ENCODE measurements around the gene MINDY4. TPM values are rescaled to one million over a fixed set of nuclear protein-coding genes. Genes with fewer than 3 reads are reported as not detected.

The MINDY4 gene
- total RNA-seq, 2 experiments from 2014 or later: 0.36 to 0.60 TPM

- no peaks in the 10 kb centered on the region for H3K36me3 ChIP-seq (ENCODE audit: insufficient read depth, low read length)
- no peak overlapping the region for H3K27ac Mint-ChIP-seq
- no peaks in the 10 kb centered on the region for H3K9me3 Mint-ChIP-seq
- no peaks in the 10 kb centered on the region for H3K27me3 ChIP-seq (ENCODE audit: control insufficient read depth in 1 of 2, insufficient read depth in 2 of 2, low read length in 2 of 2)
- DNase-seq: no peak
- H3K36me3 Mint-ChIP-seq (ENCODE audit: low read depth): no peaks in the 10 kb centered on the region
- POLR2A ChIA-PET: no interaction called here
- ATAC-seq (ENCODE audit: poor library complexity): no peak
- no peaks in the 10 kb centered on the region for H3K27me3 Mint-ChIP-seq
- TF ChIP-seq CTCF (IDR thresholded peaks at IDR 0.05): no peak
- H3K4me3 ChIP-seq (ENCODE audit: low read length): no peak overlapping the region
- intact Hi-C loops (cut with DNase I, micrococcal nuclease): loop anchor here in 1 of 2 experiments (10.0 kb wide), 1 partner anchor 745 kb away; no protein-coding TSS in a partner anchor
- H3K4me1 ChIP-seq (ENCODE audit: insufficient read depth, low read length): no peaks in the 10 kb centered on the region
- H3K4me3 Mint-ChIP-seq: no peak overlapping the region
- CTCF ChIA-PET: no interaction called here
- H3K4me1 Mint-ChIP-seq (ENCODE audit: low read depth): no peaks in the 10 kb centered on the region
- H3K9me3 ChIP-seq (ENCODE audit: control insufficient read depth in 1 of 2, insufficient read depth in 1 of 2, low read length in 2 of 2): no peaks in the 10 kb centered on the region
- no peak overlapping the region for H3K27ac ChIP-seq (ENCODE audit: low read depth in 1 of 2, low read length in 2 of 2)
Measured at GRCh38 chr7:30779574-30779973, 8.4 kb downstream of the MINDY4 start.

DNA sequence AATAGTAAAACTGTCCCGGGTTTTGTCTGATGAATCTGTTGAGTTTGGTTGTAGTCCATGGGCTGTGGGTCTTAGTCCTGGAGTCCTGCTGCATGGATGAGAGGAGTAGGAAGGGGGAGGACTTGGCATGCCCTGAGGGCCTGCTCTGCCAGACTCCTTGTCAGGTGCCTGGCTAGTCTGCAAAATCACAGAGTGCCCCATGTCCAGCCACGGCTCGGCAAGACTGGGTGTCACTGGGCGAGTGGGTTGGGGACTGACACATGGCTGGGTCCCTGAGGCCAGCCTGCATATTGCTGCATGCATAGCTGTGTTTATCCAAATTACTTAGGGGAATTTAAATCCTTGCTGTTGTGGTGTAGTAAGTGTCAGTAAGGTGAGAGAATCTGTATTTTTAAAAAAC lies 9.7 kb downstream of the MINDY4 start:
- ChIA-PET CTCF (no interaction called here), POLR2A (no interaction called here)
- no peaks in the 10 kb centered on the region for H3K4me1 Mint-ChIP-seq (ENCODE audit: low read depth)
- Histone ChIP-seq H3K27me3 (ENCODE audit: control insufficient read depth in 1 of 2, insufficient read depth in 2 of 2, low read length in 2 of 2) (no peaks in the 10 kb centered on the region), H3K27ac (ENCODE audit: low read depth in 1 of 2, low read length in 2 of 2) (no peak overlapping the region), H3K9me3 (ENCODE audit: control insufficient read depth in 1 of 2, insufficient read depth in 1 of 2, low read length in 2 of 2) (no peaks in the 10 kb centered on the region), H3K36me3 (ENCODE audit: insufficient read depth, low read length) (no peaks in the 10 kb centered on the region), H3K4me1 (ENCODE audit: insufficient read depth, low read length) (no peaks in the 10 kb centered on the region), H3K4me3 (ENCODE audit: low read length) (no peak overlapping the region)
- no peak for TF ChIP-seq CTCF (IDR thresholded peaks at IDR 0.05)
- no peak overlapping the region for H3K27ac Mint-ChIP-seq
- no peaks in the 10 kb centered on the region for H3K9me3 Mint-ChIP-seq
- DNase-seq (no peak), ATAC-seq (ENCODE audit: poor library complexity) (no peak)
- intact Hi-C loops (cut with DNase I, micrococcal nuclease): no loop called here
- H3K36me3 Mint-ChIP-seq (ENCODE audit: low read depth): no peaks in the 10 kb centered on the region
- H3K27me3 Mint-ChIP-seq: no peaks in the 10 kb centered on the region
- H3K4me3 Mint-ChIP-seq: no peak overlapping the region

DNA sequence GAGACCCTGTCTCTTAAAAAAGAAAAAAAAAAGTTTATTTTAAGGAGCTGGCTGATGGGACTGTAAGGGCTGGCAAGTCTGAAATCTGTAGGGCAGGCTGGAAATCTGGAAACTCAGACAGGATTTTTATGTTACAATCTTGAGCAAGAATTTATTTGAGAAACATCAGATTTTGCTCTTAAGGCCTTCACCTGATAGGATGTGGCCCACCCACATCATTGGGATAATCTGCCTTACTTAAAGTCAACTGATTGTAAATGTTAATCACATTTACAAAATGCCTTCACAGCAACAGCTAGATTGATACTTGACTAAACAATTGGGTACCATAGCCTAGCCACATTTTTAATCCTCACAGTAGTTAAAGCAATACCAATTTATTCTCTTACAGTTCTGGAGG lies 11.5 kb downstream of the MINDY4 start:
- no peak for TF ChIP-seq CTCF (IDR thresholded peaks at IDR 0.05)
- ChIA-PET CTCF (no interaction called here), POLR2A (no interaction called here)
- no peaks in the 10 kb centered on the region for H3K9me3 Mint-ChIP-seq
- Histone ChIP-seq H3K4me3 (ENCODE audit: low read length) (no peak overlapping the region), H3K36me3 (ENCODE audit: insufficient read depth, low read length) (no peaks in the 10 kb centered on the region), H3K9me3 (ENCODE audit: control insufficient read depth in 1 of 2, insufficient read depth in 1 of 2, low read length in 2 of 2) (no peaks in the 10 kb centered on the region), H3K27ac (ENCODE audit: low read depth in 1 of 2, low read length in 2 of 2) (no peak overlapping the region), H3K4me1 (ENCODE audit: insufficient read depth, low read length) (no peaks in the 10 kb centered on the region), H3K27me3 (ENCODE audit: control insufficient read depth in 1 of 2, insufficient read depth in 2 of 2, low read length in 2 of 2) (no peaks in the 10 kb centered on the region)
- H3K27ac Mint-ChIP-seq: no peak overlapping the region
- no peak for ATAC-seq (ENCODE audit: poor library complexity)
- H3K36me3 Mint-ChIP-seq (ENCODE audit: low read depth): no peaks in the 10 kb centered on the region
- intact Hi-C loops (cut with DNase I, micrococcal nuclease): no loop called here
- no peak for DNase-seq
- no peaks in the 10 kb centered on the region for H3K4me1 Mint-ChIP-seq (ENCODE audit: low read depth)
- no peaks in the 10 kb centered on the region for H3K27me3 Mint-ChIP-seq
- H3K4me3 Mint-ChIP-seq: no peak overlapping the region

Data from CD4-positive, alpha-beta T cell (primary cell).